DMS114 treated with DMSO at 0.1 percent for 48 hours (cell line): ENCODE results near the gene PRG3.

Experiments
- DNase-seq: peaks from one replicate; lab custom pipeline; 2025; ENCODE audit not compliant: unreplicated experiment; lab: John Stamatoyannopoulos, UW

Gene PRG3

GRCh38 chr11:57380975-57381374 lies at the start of gene PRG3:
Gene PRG3, minus strand, starts transcription at chr11:57381150. Its CDS starts 442 bp downstream, at chr11:57380708.
- DNase-seq: no peak

- no peak for DNase-seq
Observed at GRCh38 chr11:57429946-57430345, 49.0 kb upstream of the PRG3 start.

- DNase-seq: no peak
Observed at GRCh38 chr11:57428643-57429042, 47.7 kb upstream of the PRG3 start.

GRCh38 chr11:57427727-57428082 lies 46.8 kb upstream of the PRG3 start:
- DNase-seq: no peak

- DNase-seq: no peak
Observed at GRCh38 chr11:57426929-57427726, 46.2 kb upstream of the PRG3 start, which contains the start of gene SLC43A3. Gene SLC43A3, minus strand, starts transcription at chr11:57427121. Its CDS starts 949 bp downstream, at chr11:57426172.

- DNase-seq: no peak
Observed at GRCh38 chr11:57426439-57426928, 45.5 kb upstream of the PRG3 start.

- no peak for DNase-seq
Observed at GRCh38 chr11:57425565-57426438, 44.9 kb upstream of the PRG3 start.

GRCh38 chr11:57424792-57425564 lies 44.0 kb upstream of the PRG3 start:
- DNase-seq: no peak

- no peak for DNase-seq
Observed at GRCh38 chr11:57424137-57424791, 43.3 kb upstream of the PRG3 start.

GRCh38 chr11:57422669-57423068 lies 41.7 kb upstream of the PRG3 start:
- no peak for DNase-seq

GRCh38 chr11:57421805-57422204 lies 40.9 kb upstream of the PRG3 start:
- DNase-seq: no peak

GRCh38 chr11:57421066-57421465 lies 40.1 kb upstream of the PRG3 start:
- DNase-seq: no peak

GRCh38 chr11:57419146-57419545 lies 38.2 kb upstream of the PRG3 start:
- no peak for DNase-seq

- DNase-seq: no peak
Observed at GRCh38 chr11:57418131-57418530, 37.2 kb upstream of the PRG3 start.

GRCh38 chr11:57417056-57417455 lies 36.1 kb upstream of the PRG3 start:
- no peak for DNase-seq

GRCh38 chr11:57416436-57416835 lies 35.5 kb upstream of the PRG3 start:
- no peak for DNase-seq

- no peak for DNase-seq
Observed at GRCh38 chr11:57414612-57415212, 33.8 kb upstream of the PRG3 start.

GRCh38 chr11:57413681-57414080 lies 32.7 kb upstream of the PRG3 start:
- no peak for DNase-seq

GRCh38 chr11:57410287-57410686 lies 29.3 kb upstream of the PRG3 start:
- no peak for DNase-seq
